Muscle of back (tissue), 13 donors: ENCODE results near the gene MAP3K4. TPM values are rescaled to one million over a fixed set of nuclear protein-coding genes. Genes with fewer than 3 reads are reported as not detected.

Source experiments
- DNase-seq, 3 donors: peaks; one replicate each; pipeline versions ENCODE4 v3.0.0 to v3.0.0-alpha.2; 2013
- long read RNA-seq, 9 donors: transcript quantifications; one replicate each; lab custom pipeline, GENCODE V29; 2026
- polyA plus RNA-seq, 10 donors: library from polyadenylated mRNA; unstranded; fragments of 120-200 nt; gene quantifications; one replicate each; pipeline ENCODE4 v1.2.1, GENCODE V29; 2013; ENCODE audit not compliant: insufficient read length in 10 of 10

Gene MAP3K4
- 10 to 100 TPM; 15.0 to 29.1 (median 22.0) TPM for polyA plus RNA-seq
- long read RNA-seq, donor 1, result 0 reads
- long read RNA-seq, donor 2, full-length matches to known transcripts, result 1 of 1 reads
- long read RNA-seq, donor 2, partial matches to known transcripts, result 0 of 1 reads
- long read RNA-seq, donor 2, other reads (novel, unspliced or antisense), result 0 of 1 reads
- long read RNA-seq, donor 3, result 0 reads
- long read RNA-seq, donor 4, result 0 reads
- long read RNA-seq, donor 5, full-length matches to known transcripts, result 2 of 2 reads
- long read RNA-seq, donor 5, partial matches to known transcripts, result 0 of 2 reads
- long read RNA-seq, donor 5, other reads (novel, unspliced or antisense), result 0 of 2 reads
- long read RNA-seq, donor 6, result 0 reads
- long read RNA-seq, donor 7, result 0 reads
- long read RNA-seq, donor 8, full-length matches to known transcripts, result 1 of 1 reads
- long read RNA-seq, donor 8, partial matches to known transcripts, result 0 of 1 reads
- long read RNA-seq, donor 8, other reads (novel, unspliced or antisense), result 0 of 1 reads
- long read RNA-seq, donor 9, result 0 reads

GRCh38 chr6:160991406-160992060 is at the start of gene MAP3K4:
MAP3K4 (plus strand) TSS chr6:160991769; CDS start chr6:160991932, 163 bp downstream.
- DNase-seq, result peak; percentile 77 to 94 (median 82)

DNA sequence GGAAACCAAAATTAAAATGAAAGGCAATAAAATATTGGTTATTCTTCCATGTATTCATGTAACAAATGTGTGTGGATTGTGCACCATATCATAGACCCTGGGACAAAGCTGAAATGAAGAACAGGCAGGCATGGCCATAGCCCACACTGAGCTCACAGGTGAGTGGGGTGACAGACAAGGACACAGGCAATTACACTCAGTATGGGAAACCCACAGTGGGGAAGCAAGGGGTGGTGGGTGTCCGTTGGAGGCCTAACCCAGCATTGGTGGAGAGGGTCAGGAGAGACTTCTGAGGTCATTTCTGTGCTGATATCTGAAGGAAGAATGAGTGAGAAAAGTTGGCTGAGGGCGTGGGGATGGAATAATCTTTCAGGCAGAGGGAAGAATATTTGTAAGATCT is 47.6 kb upstream of the MAP3K4 start:
- DNase-seq, result no peak

- DNase-seq, result no peak
These were observed 45.9 kb upstream of the MAP3K4 start for GRCh38 chr6:160945516-160946177.

GRCh38 chr6:160949531-160949930 is 42.0 kb upstream of the MAP3K4 start:
- DNase-seq, result no peak

DNA sequence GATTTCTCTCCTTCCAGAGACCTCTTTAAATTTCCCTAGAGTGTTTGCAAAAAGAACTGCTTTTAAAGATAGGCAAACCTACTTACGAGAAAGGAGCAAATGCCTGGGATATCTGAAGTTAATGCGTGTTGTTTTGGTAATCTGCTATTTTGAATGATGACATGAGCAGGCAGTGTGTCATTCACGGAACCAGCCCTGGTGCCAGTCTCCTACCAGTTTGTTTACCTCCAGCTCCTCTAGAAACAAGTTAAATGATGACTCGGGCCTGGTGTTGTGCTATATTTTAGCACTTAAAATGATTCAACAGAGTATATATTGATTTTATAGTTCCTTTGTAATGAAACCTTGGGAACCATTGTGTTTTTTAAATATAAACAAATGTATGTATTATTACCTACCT is 41.1 kb upstream of the MAP3K4 start:
- DNase-seq, result no peak

- no peak for DNase-seq
These were observed 40.2 kb upstream of the MAP3K4 start for GRCh38 chr6:160951187-160952030.

GRCh38 chr6:160952633-160953281 is 38.8 kb upstream of the MAP3K4 start:
- no peak for DNase-seq

- DNase-seq, result no peak
These were observed 35.9 kb upstream of the MAP3K4 start for GRCh38 chr6:160955508-160956295.

- no peak for DNase-seq
These were observed 35.1 kb upstream of the MAP3K4 start for GRCh38 chr6:160956300-160957035.

- no peak for DNase-seq
These were observed 31.7 kb upstream of the MAP3K4 start for GRCh38 chr6:160959726-160960435.

DNA sequence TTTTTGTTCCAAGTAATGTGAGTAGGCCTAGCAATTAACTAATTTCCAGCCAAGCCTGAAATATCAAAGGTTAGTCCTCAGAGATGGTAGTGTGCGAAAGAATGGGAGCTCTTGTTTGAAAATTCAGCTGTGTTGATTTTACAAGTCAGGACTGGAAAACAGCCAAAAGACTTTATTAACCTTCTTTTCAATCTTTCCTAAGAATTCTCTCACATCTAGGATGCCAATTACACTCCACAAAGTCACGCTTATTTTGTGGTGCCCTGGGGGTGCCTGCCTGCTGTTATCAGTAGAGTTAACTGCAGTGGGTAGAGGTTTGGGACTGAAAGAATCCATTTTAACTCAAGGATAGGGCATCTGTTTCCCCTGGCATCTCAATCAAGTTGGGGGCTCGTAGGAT is 30.7 kb upstream of the MAP3K4 start:
- DNase-seq, result no peak

GRCh38 chr6:160962835-160963623 is 28.5 kb upstream of the MAP3K4 start:
- no peak for DNase-seq

GRCh38 chr6:160963651-160964050 is 27.9 kb upstream of the MAP3K4 start:
- no peak for DNase-seq

DNA sequence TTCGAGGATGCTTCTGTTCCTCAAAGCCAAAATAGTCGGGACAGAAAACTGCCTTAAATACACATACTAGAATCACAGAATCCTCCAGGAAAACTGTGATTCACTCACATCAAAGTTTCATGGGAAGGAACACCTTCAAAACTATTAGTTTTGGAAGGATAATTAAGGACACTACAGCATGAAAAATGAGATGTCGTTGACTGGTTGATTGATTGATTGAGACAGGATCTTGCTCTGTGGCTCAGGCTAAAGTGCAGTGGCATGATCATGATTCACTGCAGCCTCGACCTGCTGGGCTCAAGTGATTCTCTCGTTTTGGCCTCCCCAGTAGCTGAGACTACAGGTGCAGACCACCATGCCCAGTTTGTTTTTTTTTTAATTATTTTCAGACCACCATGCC is 25.7 kb upstream of the MAP3K4 start:
- no peak for DNase-seq

GRCh38 chr6:160966493-160967229 is 24.9 kb upstream of the MAP3K4 start:
- DNase-seq, result no peak

- no peak for DNase-seq
These were observed 24.2 kb upstream of the MAP3K4 start for GRCh38 chr6:160967351-160967750.

- no peak for DNase-seq
These were observed 23.7 kb upstream of the MAP3K4 start for GRCh38 chr6:160967833-160968232.
